HG02610 (cell line): ENCODE results near the gene ZNF264.
A peak's percentile ranks its signal among the peaks of the same experiment; 100 is the strongest.
"Not testable (repeated sequence)": the region's sequence is repeated elsewhere in the genome, so short reads cannot be mapped to it uniquely, and the experiment has no call there.

ENCODE experiments used
- ATAC-seq: cut with Tn5 transposase; IDR thresholded peaks from one replicate; pipeline ENCODE4 v1.9.1; 2021; ENCODE audit warnings: mild to moderate bottlenecking, moderate library complexity; ENCODE audit not compliant: unreplicated experiment

The ZNF264 gene

DNA sequence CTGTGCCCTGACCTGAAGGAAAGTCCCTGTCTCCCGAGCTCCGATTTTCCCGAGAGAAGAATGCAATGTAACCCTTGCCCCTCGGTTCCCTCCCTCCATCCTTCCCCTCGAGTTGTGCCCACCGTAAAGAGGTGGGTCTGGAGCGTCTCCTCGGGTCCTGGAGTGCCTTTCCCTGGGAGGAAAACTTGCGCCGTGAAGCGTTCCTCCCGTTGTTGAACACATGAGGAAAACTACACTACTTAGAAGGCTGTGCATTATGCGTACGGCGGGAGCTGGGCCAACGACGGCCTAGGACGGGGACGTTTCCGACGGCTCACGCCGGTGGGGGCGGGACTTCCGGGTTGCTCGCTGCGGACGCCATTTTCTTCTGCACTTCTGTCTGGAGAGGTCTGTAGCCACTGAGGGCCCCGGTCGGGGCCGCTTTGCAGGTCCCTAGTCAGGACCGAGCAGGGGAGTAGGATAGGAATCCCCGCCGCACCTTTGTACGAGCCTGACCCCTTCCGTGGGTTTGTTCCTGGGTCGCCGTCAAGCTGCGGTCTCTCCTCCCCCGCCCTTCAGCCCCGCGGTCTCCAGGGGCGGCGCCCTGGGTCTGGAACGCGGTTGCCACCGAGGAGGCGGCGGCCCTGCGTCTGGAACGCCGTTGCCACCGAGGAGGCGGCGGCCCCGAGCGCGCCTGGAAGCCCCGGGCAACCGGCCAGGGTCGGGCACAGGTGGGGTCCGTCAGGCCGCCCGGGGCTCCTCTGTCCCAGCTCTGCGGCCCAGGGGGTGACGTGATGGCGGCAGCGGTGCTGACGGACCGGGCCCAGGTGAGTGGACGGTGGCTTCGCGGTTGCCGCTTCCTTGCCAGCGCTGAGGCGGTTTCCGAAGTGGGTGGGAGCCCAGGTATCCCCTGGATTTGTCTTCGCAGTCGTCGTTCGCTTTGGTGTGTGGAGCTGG, at the start of gene ZNF264:
Gene ZNF264, plus strand, starts transcription at position 360 of the 936 bp plus-strand sequence. Its CDS starts 414 bp downstream, at position 774.
- ATAC-seq = peak; percentile 92

DNA sequence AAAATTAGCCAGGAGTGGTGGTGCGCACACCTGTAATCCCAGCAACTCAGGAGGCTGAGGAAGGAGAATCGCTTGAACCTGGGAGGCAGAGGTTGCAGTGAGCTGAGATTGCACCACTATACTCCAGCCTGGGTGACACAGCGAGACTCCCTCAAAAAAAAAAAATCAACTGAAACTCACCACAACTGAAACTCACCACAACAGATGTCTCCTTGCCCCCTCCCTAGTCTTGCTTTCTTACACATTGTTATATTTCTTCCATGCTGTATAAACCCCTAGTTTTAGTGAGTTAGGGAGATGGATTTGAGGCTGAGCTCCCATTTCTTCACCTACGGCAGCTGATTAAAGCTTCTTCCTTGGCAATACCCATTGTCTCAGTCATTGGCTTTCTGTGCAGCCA, 49.6 kb upstream of the ZNF264 start:
- ATAC-seq = no peak

DNA sequence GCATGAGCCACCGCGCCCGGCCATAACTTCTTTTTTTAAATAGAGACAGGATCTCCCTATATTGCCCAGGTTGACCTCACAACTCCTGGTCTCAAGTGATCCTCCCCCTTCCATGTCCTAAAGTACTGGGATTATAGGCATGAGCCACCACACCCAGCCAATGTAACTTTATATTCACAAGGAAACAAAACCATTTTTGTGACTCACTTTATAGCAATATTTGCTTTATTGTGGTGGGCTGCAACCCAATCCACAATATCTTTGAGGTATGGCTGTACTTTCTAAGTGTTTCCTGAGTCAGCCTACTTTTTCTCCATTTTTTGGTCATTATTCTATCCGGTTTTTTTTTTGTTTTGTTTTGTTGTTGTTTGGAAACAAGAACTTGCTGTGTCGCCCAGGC, 38.4 kb upstream of the ZNF264 start:
- ATAC-seq = no peak

DNA sequence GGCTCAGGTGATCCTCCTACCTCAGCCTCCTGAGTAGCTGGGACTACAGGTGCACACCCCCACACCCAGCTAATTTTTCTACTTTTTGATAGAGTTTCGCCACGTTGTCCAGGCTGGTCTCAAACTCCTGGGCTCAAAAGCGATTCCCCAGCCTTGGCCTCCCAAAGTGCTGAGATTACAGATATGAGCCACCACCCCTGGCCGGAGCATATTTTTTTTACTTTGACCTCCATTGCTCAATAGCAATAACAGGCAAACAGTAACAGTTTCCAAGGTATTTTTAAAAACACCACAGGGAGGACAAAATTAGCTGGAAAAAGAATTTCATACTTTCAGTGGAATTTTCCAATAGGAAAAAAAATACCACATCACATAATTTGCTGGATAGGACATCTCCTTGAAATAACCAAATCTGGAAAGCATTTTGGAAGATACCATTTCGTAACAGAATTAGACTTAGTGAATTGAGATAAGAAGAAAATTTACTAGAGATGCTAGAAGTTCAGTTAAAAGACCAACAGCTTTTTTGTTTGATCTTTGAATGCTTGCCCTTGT, 29.2 kb upstream of the ZNF264 start:
- no peak for ATAC-seq

DNA sequence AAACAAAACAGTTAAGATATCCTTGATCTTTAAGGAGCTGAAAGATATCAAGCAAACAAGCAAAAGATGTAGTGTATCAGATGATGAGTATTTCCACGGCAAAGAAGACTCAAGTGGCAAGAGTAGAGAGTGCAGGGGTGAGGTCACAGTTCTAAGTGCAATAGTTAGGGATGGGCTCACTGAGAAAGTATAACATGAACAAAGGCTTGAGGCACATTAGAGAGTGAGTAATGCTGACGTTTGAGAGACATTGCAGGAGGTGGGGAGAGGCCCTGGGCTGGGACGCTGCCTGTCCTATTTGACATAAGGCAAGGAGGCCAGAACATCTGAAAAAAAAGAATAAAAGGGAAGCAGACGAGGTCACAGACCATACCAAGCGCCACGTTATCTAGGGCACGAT, 25.5 kb upstream of the ZNF264 start:
- ATAC-seq = no peak

DNA sequence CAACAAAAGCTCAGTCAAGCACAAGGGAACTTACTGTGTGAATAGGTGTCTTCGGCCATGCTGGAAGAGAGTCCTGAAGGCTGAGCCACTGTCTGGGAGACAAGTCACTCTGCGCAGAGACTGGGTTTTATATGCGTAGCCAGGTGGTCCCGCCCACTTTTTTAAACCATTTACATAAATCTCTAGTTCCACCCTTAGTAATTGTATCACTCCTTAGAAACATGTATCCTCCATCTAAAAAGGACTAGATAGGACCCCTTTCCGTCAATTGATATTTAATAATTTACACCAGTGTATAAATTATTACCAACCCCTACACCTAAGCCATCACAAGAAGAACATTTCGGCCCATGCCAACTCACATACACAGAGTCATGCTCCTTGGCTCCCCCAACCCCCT, 23.9 kb upstream of the ZNF264 start, which contains the start of gene DUXA:
Gene DUXA, minus strand, starts transcription at position 101 of the 400 bp plus-strand sequence. Its CDS starts 42 bp downstream, at position 59.
- ATAC-seq = no peak

DNA sequence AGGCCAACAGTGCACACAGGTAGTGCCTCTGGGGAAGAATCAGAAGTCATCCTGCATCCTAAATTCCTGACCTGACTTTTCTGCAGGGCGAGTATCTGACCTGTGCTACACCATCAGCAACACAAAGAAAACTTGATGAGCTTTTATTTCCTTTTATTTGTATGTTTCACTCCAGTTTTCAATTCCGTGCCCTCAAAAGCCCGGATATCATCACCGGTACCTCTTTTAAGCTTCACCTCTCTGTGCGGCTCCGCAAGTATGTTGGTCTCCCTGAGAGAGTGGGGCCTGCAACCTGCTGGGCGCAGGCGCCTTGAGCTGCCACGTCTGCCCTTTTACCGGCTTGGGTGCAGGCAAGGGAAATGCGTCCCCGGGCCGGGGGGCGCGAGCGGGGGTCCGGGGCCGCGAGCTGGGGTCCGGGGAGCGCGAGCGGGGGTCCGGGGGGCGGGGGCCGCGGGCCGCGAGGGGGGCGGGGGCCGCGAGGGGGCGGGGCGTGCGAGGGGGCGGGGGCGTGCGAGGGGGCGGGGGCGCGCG, 19.7 kb upstream of the ZNF264 start:
- ATAC-seq = no peak

DNA sequence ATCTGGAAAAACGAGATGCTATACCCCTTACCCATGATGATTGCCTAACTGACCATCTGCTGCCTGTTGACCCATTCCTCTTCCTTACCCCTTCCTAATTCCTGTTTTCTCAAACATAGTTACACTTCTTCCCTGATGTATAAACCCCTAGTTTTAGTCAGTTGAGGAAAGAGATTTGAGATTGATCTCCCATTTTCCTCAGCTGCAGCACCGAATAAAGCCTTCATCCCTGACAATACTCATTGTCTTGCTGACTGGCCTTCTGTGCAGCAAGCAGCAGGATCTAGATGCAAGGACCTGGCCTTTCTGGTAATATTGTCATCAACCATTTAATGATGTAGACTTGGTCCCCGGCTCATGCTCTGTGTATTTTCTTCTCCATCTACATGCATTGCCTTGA, 999 bp upstream of the ZNF264 start:
- no peak for ATAC-seq

DNA sequence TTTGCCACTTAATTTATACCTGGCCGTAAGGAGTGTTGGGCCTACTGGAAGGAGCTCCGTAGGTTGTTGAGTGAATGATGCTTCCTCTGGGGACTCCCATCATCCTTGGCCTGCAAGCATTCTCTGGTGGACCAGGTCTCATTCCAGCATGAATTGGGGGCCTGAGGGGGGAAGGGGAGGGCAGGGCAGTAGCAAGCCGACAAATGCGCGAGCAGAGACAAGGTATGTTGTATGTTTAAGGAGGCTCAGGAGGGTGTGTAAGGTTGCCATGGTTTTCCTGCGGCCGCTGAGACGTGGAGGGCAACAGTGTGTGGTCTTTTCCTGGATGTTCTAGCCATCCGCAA, 749 bp downstream of the ZNF264 start:
- ATAC-seq = no peak

DNA sequence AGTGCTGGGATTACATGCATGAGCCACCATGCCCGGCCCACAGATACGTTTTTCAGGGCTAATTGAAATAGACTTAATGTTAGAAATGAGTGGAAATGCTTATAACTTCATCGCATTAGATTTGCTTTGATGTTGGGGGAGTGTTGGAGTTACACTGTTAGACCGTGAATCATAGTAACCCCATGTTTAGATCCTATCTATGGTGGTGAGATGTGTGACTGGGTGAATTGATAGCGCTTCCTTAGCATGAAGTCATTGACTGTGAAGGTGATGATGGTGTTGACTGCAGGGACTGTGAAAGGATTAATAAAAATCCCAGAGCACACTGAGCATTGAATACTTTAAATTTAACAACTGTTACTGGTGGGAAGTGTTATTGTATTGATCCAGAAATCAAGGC, 1.7 kb downstream of the ZNF264 start:
- ATAC-seq = no peak

DNA sequence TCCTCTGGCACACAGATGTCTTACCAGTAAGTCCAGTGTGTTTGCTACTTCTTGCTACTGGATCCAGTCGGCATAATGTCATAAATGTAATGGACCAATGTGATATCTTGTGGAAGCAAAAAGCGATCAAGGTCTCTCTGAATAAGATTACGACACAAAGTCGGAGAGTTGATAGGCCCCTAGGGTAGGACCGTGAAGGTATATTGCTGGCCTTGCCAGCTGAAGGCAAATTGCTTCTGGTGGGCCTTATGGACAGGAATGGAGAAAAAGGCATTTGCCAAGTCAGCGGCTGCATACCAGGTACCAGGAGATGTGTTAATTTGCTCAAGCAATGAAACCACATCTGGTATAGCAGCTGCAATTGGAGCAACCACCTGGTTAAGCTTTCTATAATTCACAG, 6.6 kb downstream of the ZNF264 start:
- ATAC-seq = not testable (repeated sequence)

DNA sequence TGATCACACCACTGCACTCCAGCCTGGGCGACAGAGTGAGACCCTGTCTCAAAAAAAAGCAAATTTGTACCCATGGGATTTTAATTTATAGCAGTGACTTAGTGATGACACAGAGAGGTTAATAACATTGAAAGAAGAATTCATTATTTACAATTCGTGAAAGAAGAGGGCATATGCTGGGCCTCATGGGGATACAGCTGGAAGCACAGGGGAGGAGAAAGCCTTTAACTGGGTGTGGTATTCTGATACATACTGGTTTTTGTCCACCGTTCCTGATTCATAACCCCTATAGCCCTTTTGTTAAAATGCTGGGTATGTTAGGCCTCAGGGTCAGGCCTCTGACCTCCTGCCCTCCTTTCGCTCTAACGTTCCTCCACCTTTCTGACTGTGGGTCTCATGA, 10.9 kb downstream of the ZNF264 start:
- no peak for ATAC-seq

DNA sequence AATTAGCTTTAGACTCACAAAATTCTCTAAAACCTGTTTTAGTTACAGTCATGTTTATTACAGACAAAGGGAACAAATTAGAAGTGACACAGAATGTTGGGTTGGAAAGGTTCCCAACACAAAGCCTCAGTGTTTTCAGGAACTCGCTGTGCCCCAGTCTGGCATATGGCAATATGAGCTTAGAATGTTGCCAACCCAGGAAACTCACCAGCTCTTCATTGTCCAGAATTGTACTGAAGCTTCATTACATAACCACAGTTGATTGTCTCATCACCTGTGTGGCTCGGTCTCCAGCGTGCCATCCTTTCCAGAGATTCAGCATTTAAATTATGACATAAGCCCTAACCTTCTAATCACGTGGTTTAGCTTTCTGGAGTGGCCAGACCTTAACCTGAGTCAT, 19.1 kb downstream of the ZNF264 start:
- no peak for ATAC-seq

DNA sequence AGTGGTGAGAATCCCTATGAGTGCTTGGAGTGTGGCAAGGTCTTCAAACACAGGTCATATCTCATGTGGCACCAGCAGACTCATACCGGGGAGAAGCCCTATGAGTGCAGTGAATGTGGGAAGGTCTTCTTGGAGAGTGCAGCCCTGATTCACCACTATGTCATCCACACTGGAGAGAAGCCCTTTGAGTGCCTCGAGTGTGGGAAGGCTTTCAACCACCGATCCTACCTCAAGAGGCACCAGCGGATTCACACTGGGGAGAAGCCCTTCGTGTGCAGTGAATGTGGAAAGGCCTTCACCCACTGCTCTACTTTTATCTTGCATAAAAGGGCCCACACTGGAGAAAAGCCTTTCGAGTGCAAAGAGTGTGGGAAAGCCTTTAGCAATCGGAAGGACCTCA, 20.8 kb downstream of the ZNF264 start:
- ATAC-seq = no peak

DNA sequence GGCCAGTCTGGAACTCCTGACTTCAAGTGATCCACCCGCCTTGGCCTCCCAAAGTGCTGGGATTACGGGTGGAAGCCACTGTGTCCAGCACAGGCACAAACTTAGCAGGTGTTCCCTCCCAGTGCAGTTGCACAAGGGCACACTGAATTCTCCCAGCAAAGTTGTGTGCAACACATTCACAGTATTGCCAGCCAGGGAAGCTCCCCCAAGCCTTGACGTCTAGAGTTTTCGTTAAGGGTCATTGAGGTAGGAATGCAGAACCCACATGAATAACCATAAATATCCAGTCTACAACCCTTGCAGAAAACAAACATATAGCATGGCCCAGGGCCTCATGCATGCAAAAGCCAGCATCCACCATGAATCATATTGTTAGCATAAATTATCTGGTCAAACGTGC, 36.2 kb downstream of the ZNF264 start:
- ATAC-seq = no peak

DNA sequence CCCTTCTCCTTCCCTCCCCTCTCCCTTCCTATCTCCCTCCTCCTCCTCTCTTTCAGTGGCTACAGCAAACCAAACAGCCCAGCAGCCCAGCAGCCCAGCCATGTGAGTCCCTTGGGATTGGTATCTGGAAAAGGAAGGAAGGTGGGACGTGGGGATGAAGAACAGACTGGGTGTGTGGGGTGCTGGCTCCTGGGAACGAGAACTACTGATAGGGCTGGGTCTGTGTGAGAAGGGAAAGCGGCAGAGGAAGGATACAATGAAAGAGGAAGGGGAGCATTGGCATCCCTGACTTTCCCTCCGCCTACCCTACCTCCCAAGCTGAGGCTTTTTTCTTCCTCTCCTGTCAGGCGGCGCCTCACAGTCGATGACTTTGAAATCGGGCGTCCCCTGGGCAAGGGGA, 40.4 kb downstream of the ZNF264 start:
- ATAC-seq = no peak

DNA sequence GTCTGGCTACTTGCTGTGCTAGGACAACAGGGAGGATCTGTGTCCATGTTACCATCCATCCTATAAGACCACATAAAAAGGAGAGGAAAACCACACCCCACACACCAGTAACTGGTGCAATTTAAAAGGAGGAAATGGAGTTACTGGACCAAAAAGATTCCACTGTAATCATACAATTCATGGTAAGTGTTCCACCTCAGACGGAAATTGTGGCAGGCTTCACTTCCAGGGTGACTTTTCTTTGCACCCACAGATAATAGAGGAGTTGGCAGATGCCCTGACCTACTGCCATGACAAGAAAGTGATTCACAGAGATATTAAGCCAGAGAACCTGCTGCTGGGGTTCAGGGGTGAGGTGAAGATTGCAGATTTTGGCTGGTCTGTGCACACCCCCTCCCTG, 41.9 kb downstream of the ZNF264 start:
- ATAC-seq = no peak

DNA sequence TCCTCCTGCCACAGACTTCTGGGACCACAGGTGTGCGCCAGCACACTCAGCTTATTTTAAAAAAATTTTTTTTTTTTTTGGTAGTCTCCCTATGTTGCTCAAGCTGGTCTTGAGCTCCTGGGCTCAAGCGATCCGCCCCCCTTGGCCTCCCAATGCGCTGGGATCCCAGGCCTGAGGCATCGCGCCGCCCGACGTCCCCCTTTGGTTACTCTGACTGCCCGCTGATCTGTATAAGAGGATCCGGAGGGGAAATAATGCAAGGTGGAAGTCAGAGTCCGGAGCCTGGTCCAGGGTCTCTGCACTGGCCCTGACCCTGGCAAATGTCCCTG, 48.6 kb downstream of the ZNF264 start:
- no peak for ATAC-seq

DNA sequence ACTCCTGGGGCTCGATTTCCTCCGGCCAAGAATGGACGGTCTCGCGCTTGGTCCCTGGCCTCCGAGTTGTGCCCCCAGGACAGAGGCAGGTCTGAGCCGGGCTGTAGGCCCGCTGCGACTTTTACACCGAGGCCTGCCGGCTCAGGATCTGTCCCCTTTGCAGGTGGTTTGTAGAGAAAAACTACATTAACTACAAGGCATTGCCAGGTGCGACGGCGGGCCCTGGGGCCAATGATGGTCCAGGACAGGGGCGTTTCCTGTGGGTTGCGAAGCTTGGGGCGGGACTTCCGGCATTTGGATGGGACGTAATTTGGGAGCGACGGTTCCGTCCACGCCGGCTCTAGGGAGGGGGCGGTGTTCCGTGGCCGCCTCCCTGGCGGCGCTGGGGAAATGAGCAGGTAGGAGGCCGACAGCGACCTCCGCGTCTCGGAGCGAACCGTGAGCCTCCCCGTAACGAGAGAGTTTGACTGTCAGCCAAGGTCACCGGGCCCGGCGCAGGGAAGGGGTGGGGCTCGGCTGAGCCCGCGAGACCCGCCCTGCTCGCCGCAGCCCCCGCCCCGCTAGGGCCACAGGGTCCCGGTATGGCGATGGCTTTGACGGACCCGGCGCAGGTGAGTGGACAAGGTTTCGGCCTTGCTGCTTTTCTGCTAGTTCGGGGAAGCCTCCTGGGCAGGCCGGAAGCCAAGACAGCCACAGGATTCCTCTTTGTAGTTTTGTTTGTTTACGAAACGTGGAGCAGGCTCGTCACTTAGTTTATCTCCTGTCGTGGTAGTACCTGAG, 49.2 kb downstream of the ZNF264 start, which contains the start of gene ZNF805:
Gene ZNF805, plus strand, starts transcription at position 322 of the 780 bp plus-strand sequence. Its CDS starts 260 bp downstream, at position 582.
- peak; percentile 89 for ATAC-seq

DNA sequence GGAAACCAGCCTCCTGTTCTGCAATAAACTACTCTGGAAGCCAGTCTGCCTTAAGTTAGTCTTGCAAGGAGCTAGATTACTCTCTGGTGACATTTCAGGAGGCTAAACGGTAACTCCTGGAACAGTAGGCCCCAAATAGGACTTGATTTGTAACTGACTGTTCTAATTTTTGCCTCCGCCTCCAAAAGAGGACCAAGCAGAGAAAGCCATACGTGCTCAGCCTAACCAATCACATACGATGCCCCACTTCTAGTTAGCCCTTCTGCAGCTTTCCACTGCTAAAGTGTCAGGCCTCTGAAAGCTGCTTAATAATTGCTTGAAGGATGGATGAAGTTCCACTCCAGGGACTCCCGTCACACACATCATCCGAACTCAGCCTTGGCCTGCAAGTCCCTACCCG, 49.9 kb downstream of the ZNF264 start:
- ATAC-seq = no peak

DNA sequence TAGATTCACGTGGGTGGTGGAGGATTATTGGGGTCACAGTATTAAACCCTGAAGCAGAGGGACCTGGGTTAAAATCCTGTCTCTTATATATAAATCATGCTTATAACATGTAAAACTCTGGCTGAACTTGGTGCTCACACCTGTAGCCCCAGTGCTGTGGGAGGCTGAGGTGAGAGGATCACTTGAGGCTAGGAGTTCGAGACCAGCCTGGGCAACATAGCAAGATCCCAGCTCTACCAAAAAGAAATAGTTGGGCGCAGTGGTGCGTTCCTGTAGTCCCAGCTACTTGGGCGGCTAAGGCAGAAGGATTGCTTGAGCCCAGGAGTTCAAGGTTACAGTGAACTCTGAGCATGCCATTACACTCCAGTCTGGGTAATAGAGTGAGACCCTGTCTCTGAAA, 51.5 kb downstream of the ZNF264 start:
- no peak for ATAC-seq
